GM21526 (cell line): ENCODE data around the gene KIF2A.

Experiments used
- ATAC-seq: cut with Tn5 transposase; IDR thresholded peaks from one replicate; pipeline ENCODE4 v1.9.1; 2021; ENCODE audit warnings: moderate library complexity; ENCODE audit not compliant: unreplicated experiment, low FRiP score

KIF2A gene

GRCh38 chr5:62305715-62306322, at the start of gene KIF2A:
TSS of gene KIF2A (plus strand) at chr5:62306206. CDS start at chr5:62306473, 267 bp downstream.
- peak; percentile 87 for ATAC-seq

- no peak for ATAC-seq
Measured at GRCh38 chr5:62257020-62257367, 49.0 kb upstream of the KIF2A start.

GRCh38 chr5:62258654-62259053, 47.4 kb upstream of the KIF2A start:
- no peak for ATAC-seq

- no peak for ATAC-seq
Measured at GRCh38 chr5:62259699-62260250, 46.2 kb upstream of the KIF2A start.

- ATAC-seq: no peak
Measured at GRCh38 chr5:62260513-62260912, 45.5 kb upstream of the KIF2A start.

GRCh38 chr5:62263401-62263800, 42.6 kb upstream of the KIF2A start:
- ATAC-seq: no peak

GRCh38 chr5:62265648-62266112, 40.3 kb upstream of the KIF2A start:
- no peak for ATAC-seq

GRCh38 chr5:62266573-62266972, 39.4 kb upstream of the KIF2A start:
- no peak for ATAC-seq

- no peak for ATAC-seq
Measured at GRCh38 chr5:62268234-62268633, 37.8 kb upstream of the KIF2A start.

- no peak for ATAC-seq
Measured at GRCh38 chr5:62268792-62269191, 37.2 kb upstream of the KIF2A start.

- no peak for ATAC-seq
Measured at GRCh38 chr5:62271370-62271769, 34.6 kb upstream of the KIF2A start.

- no peak for ATAC-seq
Measured at GRCh38 chr5:62271870-62272269, 34.1 kb upstream of the KIF2A start.

- no peak for ATAC-seq
Measured at GRCh38 chr5:62273687-62274086, 32.3 kb upstream of the KIF2A start.

- ATAC-seq: no peak
Measured at GRCh38 chr5:62275581-62275980, 30.4 kb upstream of the KIF2A start.

- ATAC-seq: no peak
Measured at GRCh38 chr5:62281411-62281810, 24.6 kb upstream of the KIF2A start.

GRCh38 chr5:62282064-62282463, 23.9 kb upstream of the KIF2A start:
- ATAC-seq: no peak

GRCh38 chr5:62283005-62283404, 23.0 kb upstream of the KIF2A start:
- ATAC-seq: no peak

- ATAC-seq: no peak
Measured at GRCh38 chr5:62283861-62284260, 22.1 kb upstream of the KIF2A start.

GRCh38 chr5:62284946-62285891, 20.8 kb upstream of the KIF2A start:
- no peak for ATAC-seq

- no peak for ATAC-seq
Measured at GRCh38 chr5:62286834-62287233, 19.2 kb upstream of the KIF2A start.

- no peak for ATAC-seq
Measured at GRCh38 chr5:62287237-62287636, 18.8 kb upstream of the KIF2A start.

GRCh38 chr5:62288118-62288517, 17.9 kb upstream of the KIF2A start:
- ATAC-seq: no peak
